K562 (cell line): Measurements from ENCODE around the gene LAMB2. TPM values are rescaled to one million over a fixed set of nuclear protein-coding genes. Genes with fewer than 3 reads are reported as not detected.

Experiments used
- ETV1 ChIP-seq: fragments of 450-650 bp; conservative IDR thresholded peaks from 2 replicates; pipeline ENCODE4 v1.6.1; 2016; ENCODE audit warnings: missing genetic modification characterization, control low read depth, low read depth, missing compliant biosample characterization
- GTF3C2 ChIP-seq: IDR thresholded peaks from 3 replicates; pipeline ENCODE4 v1.6.1; 2011; ENCODE audit warnings: borderline replicate concordance, mild to moderate bottlenecking, moderate library complexity; ENCODE audit not compliant: insufficient read length; ENCODE audit errors: extremely low read depth
- NONO ChIP-seq, 2 experiments: fragments of 200-400 bp in 1 of 2; fragments of 450-650 bp in 1 of 2; formaldehyde crosslinking in 1 of 2; IDR thresholded peaks; 2 replicates each; pipeline ENCODE4 v1.6.1; 2017; ENCODE audit warnings: low read depth in 2 of 2, mild to moderate bottlenecking in 2 of 2, moderate library complexity in 2 of 2, low read length in 1 of 2
- TEAD1 ChIP-seq, 2 experiments: fragments of 450-650 bp in 1 of 2; sonication (generic) in 1 of 2; formaldehyde crosslinking; IDR thresholded peaks; 2 replicates each; pipeline versions ENCODE4 v1.4.0 to v1.8.0; 2020 to 2022; ENCODE audit warnings: mild to moderate bottlenecking in 2 of 2, missing genetic modification reagents in 1 of 2
- TFAP4 ChIP-seq: sonication (generic); formaldehyde crosslinking; IDR thresholded peaks from 2 replicates; pipeline ENCODE4 v1.8.0; 2022; ENCODE audit warnings: missing genetic modification reagents, mild to moderate bottlenecking, moderate library complexity, borderline replicate concordance
- TOE1 ChIP-seq, 2 experiments: fragments of 450-650 bp in 1 of 2; sonication (generic) in 1 of 2; formaldehyde crosslinking in 1 of 2; IDR thresholded peaks; 2 replicates each; pipeline versions ENCODE4 v1.7.1 to v1.8.0; 2016 to 2022; ENCODE audit warnings: borderline replicate concordance in 2 of 2, mild to moderate bottlenecking in 2 of 2, antibody characterized with exemption in 1 of 2, inconsistent platforms in 1 of 2, low read depth in 1 of 2, missing genetic modification reagents in 1 of 2, moderate library complexity in 1 of 2
- ZBTB7A ChIP-seq: IDR thresholded peaks from 2 replicates; pipeline ENCODE4 v1.6.1; 2011; ENCODE audit warnings: low read depth, mild to moderate bottlenecking, low read length, moderate library complexity, borderline replicate concordance; ENCODE audit not compliant: control insufficient read depth
- ZNF644 ChIP-seq: fragments of 200-800 bp; sonication (Bioruptor generic); IDR thresholded peaks from 2 replicates; pipeline ENCODE4 v1.6.1; 2016; ENCODE audit warnings: low read depth, missing genetic modification characterization, missing compliant biosample characterization
- polyA plus RNA-seq, 8 experiments: library from polyadenylated mRNA; depleted of rRNA in 4 of 8; stranded (reverse) in 5 of 8; unstranded in 3 of 8; fragments of >200 nt; fragmentation: Nextera tagmentation in 2 of 8; fragmentation: Illumina TruSeq in 1 of 8; extraction: Ambion mirVana in 2 of 8; extraction: Trizol in 1 of 8; gene quantifications; 2 replicates each; pipeline versions ENCODE4 v1.2.1 to v1.2.3, GENCODE V29; 2011 to 2014; ENCODE audit warnings: inconsistent platforms in 1 of 8, missing spikeins in 1 of 8
- total RNA-seq, 7 experiments: library from RNA; depleted of rRNA in 6 of 7; stranded (reverse); fragments of >200 nt in 6 of 7; fragmentation: Illumina TruSeq in 2 of 7; extraction: Trizol in 2 of 7; gene quantifications; 2 replicates each; pipeline versions ENCODE4 v1.2.1 to v1.2.3, GENCODE V29; 2011 to 2021; ENCODE audit warnings: low replicate concordance in 1 of 7

The LAMB2 gene
- total and polyA plus RNA-seq, 9 of the 15 experiments (the other 6 are each of a cell fraction or from before 2014, with no cell fraction given) = 1.4 to 26.0 (median 16.2) TPM

DNA sequence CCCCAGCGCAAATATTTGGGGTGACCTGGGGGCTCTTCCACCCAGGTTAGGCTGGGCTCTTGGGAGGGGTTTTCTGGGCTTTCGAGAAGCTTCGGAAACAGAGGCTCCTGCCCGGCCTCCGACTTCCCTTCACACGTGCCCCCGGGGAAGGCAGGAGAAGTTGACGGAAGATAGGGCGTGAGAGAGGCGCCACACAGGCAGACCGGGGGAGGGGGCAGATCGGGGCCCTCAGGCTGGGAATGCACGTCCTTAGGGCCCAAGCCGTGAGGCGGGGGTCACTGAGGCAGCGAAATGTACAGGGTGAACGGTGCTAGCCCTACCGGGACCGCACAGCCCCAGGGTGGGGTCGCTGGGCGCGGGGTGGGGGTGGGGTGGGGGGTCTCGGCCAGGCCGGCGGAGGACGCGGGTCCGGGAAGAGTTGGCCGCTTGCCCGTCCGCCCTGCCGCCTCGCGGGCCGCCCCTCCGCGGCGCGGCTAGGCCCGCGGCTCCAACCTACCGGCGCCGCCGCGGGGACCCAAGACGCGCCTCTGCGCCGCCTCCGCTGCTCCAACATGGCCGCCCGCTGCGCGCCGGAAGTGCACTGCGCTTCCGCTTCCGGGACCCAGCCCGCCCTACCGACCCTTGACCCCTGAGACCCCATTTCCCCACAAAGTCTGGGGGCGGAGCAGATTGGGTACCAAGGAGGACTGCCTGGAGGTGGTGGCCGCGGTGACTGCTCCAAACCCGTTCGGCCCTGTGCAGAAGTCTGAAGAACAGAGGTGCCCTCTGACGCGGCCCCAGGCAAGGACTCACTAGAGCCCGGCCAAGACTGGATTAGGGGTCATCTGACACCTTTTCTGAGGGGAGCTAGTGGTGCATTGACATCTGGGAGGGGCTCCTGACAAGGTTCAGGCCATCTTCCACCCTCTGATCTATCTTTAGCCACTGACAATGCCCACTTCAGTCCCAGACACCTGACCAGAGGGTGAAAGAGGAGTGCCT is 33.2 kb upstream of the LAMB2 start, which contains the start of gene CCDC71 (continued):
- TF ChIP-seq GTF3C2 (peak; percentile 49), ZBTB7A (peak; percentile 99), ETV1 (tag) (peak; percentile 56), TOE1 (IDR thresholded peaks at IDR 0.05; ENCODE audit: borderline replicate concordance) (0 out of 2 replicates have a peak, but pooled peaks have one; percentile 16), TOE1 (CRISPR knock-in tag; IDR thresholded peaks at IDR 0.05; ENCODE audit: borderline replicate concordance, low read depth) (no peak), NONO (IDR thresholded peaks at IDR 0.05; ENCODE audit: low read depth in 2 of 2, low read length in 1 of 2) (0 out of 4 replicates have a peak, but pooled peaks of 1 of the 2 experiments have one; percentile 23), ZNF644 (tag) (0 out of 2 replicates have a peak, but pooled peaks have one; percentile 72), TFAP4 (CRISPR knock-in tag) (peak; percentile 59; the same call in 1 of the 2 replicates), TEAD1 (CRISPR knock-in tag; IDR thresholded peaks at IDR 0.05) (peak in 1 of 2 experiments; percentile 68; a peak in 2 of 4 replicates)
